SH-SY5Y (cell line): ENCODE data around the gene SIPA1L3.

Source experiments
- GATA2 ChIP-seq: IDR thresholded peaks from 2 replicates; pipeline ENCODE4 v1.6.1; 2011; ENCODE audit warnings: mild to moderate bottlenecking, low read depth, low read length
- GATA3 ChIP-seq: IDR thresholded peaks from 2 replicates; pipeline ENCODE4 v1.6.1; 2011; ENCODE audit warnings: low read depth, mild to moderate bottlenecking, low read length, moderate library complexity

GRCh38 chr19:38250821-38251563 is 344.0 kb downstream of the SIPA1L3 start:
- TF ChIP-seq GATA2: no peak
- TF ChIP-seq GATA3: no peak
